GM18505 (cell line): ENCODE data around the gene MAP3K12.

Experiments
- ATAC-seq: cut with Tn5 transposase; IDR thresholded peaks from one replicate; pipeline ENCODE4 v1.9.1; 2021; ENCODE audit not compliant: unreplicated experiment
- POLR2A ChIP-seq: IDR thresholded peaks from 4 replicates; pipeline ENCODE4 v1.6.1; 2011; ENCODE audit warnings: borderline replicate concordance; ENCODE audit not compliant: insufficient read depth, insufficient read length; ENCODE audit errors: extremely low read depth

The MAP3K12 gene

DNA sequence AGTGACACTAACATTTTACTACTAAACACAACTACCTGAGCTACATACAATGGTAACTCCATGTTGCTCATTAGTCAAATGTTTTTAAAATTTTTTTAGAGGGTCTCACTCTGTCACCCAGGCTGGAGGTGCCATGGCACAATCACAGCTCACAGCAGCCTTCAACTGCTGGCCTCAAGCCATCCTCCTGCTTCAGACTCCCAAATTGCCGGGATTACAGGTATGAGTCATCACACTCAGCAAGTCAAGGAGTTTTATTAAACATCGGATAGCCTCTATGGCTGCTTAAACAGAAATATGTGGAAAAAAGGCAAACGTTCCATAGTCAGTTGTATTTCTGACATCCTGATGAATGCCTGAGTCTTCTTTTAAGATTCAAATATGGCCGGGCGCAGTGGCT, 19.1 kb upstream of the MAP3K12 start:
- no peak for TF ChIP-seq POLR2A
- no peak for ATAC-seq

DNA sequence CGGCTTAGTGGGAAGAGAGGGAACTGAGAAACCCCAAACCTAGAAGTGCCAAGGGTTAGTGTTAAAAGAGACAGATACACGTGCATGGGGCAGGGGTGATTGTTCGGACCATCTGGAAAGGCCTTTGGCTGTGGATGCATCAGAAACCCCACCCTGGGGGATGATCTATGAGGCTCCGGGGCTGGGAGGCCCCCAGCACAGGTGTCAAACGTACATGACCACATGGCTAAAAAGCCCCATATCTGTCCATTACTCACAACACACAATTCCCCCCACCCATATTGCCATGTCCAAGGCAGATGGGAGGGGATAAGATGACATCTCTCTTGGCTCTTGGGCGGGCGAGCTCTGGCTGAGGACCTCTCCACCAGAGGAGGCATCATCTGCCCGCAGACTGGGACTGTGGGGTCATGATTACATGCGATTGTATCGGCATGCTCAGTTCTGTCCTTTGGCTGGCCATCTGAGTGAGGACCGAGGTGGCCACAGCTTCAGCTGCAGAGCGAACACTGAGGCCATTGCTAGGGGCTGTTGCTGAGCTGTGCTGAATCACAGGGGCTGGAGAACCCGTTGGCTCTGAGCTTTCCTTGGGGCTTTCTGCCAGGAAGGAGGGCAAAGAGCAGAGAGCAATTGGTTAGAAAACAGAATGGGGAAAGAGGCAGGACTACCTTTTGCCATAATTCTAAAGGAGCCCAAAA, 17.6 kb upstream of the MAP3K12 start:
- no peak for TF ChIP-seq POLR2A

DNA sequence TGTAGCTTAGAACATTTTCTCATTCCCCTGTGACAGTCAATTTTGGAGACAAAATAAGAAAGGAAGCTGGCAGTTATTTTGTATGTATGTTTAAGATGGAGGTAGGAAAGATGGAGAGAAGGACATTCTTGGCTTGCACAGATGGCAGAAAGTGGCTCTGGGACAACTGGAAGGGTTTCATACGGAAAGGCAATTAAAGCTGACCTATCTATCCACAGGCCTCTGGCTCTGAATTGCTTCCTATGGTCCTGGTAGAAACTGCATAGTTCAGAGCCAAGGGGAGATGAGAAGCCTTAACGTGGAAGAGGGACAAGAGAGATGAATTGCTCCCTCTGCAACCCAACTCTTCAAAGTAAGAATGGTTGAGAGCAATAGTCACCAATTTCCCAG, 16.0 kb upstream of the MAP3K12 start:
- no peak for TF ChIP-seq POLR2A
- no peak for ATAC-seq

More for the DNA sequence above, 17.6 kb upstream of the MAP3K12 start:
- no peak for ATAC-seq

DNA sequence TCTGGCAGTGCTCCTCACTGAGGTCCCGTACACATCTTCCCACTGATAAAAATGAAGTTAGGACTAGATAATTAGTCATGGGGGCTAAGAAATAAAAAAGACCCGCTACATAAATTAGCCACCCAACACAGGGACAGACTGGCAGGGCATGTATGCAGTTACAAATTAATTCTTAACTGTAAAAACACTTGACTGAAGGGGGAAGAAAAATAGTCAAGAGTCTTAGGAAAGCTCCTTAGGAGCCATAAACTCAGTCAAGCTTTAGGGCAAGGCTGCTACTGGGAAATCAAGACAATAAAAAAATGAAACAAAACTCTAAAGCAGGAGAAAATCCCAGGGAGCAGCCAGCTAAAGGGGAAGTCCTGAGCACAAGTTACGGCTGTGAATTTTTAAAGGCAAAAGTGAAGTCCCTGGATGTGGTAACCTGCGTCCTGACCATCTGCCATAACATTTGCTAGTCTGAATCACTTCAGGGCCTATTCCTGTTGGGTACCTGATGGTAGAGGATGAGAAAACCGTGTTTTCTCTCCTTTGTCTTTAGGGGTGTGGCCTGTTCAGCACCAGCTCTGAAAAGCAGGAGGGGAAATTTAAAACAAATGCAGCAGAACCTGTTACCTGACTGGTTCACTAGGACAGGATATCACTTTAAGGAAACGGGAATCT, 15.5 kb upstream of the MAP3K12 start:
- ATAC-seq = no peak
- no peak for TF ChIP-seq POLR2A

DNA sequence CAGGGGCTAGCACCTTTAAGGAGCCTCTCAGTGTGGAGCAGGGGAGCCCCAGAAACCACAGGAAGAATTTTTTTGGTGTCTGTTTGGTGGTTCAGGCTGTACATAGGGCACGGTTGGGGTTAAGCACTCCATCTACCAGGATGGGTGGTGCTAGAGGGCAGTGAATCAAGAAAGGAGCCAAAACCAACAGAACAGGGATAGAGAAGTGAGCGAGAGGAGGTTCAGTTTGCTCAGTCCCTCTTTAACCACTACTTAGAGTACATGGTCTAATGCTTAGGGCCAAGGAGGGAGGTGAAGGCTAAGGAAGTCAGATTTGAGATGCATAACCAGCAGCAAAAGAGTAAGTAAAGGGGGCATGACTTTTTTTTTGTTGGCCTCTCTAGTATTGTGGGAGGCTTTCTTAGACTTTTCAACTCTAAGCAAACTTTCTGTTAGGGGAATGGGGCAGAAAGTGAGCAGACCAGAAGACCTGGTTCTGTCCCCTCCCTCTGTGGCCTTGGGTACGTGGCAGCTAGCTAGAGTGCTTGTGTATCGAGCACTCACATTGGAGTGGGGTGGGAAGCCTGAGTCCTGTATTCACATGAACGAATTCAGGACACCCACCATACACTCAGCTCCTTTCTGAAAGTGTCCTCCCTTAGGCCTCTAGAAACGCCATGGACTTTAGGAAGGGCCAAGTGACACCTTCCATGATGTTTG, 14.6 kb upstream of the MAP3K12 start:
- no peak for ATAC-seq
- no peak for TF ChIP-seq POLR2A

DNA sequence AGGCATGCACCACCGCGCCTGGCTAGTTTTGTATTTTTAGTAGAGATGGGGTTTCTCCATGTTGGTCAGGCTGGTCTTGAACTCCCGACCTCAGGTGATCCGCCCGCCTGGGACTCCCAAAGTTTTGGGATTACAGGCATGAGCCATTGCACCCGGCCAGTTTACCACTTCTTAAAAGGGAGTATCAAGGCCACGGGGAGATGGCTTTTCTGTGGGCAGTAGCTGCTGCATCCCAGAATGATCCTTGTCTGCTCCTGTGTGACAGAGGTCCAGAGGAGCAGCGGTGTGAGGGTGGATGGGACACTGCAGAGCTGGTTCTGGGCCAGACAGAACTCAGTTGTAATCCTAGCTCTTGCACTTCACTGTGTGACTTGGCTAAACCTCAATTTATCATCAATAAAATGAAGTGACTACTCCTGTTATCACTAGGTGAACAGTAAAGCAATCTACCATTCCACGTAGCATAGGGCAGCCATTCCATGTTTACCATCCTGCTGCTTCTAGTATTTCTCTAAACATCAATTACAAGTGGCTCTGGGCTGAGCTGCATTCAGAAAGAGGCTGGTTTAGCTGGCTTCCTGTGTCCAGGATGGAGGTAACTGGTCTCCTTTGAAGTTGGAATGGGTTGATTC, 11.0 kb upstream of the MAP3K12 start:
- ATAC-seq = no peak
- TF ChIP-seq POLR2A = no peak

DNA sequence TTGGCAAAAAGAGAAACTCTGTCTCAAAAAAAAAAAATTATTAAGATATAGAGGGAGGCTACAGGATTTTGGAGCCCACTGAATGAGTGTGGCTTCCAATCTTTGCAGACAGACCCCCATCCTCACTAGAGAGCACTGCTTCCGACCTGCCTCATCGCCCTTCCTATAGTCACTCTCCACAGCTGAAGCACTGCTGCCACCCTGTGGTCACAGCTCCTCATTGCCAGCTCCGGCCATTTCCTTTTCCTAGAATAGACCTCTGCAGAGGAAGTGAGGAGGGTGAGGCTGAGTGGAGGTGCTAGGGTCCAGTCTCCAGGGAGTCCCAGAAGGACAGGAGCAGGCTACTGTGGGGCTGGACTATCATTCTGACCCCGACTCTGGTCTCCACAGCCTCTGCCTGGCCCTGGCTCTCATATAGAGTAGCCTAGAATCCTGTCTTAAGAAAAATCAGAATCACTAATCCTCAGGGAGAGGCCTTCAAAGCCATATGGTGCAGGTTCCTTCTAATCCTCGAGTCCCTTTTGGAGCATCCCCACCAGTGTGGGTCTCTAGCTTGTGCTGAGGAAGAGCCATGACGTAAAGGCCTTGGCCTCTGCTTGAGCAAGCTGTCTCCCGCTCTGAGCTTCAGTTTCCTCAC, 9.4 kb upstream of the MAP3K12 start:
- no peak for TF ChIP-seq POLR2A
- ATAC-seq = peak; percentile 84

DNA sequence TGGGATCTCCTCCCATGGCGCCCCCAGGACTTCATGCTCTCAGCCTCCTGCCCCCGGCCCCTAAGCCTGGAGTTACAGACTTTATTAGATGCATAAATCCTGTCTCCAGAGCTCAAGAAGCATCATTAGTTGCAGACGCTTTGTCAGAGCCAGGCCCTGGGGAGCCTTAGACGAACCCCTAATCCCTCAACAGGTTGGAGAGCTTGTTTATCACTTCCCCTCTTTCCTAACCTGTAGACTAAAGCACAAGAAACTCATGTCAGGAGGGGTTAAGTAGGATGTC, 8.3 kb upstream of the MAP3K12 start:
- TF ChIP-seq POLR2A = no peak
- ATAC-seq = no peak

DNA sequence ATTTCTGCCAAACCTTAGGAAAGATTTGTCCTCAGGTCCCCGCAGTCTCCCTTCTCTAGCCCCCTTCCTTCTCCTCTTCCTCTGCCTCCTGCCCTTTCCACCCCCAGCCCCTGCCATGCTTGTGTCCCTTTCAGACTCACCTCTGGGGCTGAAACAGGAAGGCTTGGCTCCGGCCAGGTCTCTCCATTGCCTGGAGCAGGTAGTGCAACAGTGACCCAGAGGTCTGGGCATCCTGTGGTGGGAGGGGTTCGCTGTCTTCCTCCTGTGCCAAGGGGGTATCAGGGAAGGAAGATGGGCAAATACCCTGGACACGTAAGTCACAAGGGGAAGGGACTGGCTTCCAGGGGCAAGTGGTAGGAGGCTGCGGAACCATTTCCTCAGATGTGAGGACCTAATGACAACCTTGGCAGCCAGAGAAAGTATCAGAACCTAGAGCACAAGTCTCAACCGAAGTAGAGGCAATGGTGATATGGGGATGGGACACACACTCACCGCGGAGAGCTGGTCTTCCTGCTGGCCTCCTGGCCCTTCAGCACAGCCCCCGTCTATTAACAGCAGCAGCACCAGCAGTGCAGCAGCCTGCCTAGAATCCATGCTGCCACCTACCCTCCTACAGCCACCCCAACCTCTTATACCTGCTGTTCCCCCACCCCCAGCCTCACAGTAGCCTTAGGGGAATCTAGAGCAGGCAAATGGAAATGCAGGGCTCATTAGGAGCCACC, 7.8 kb upstream of the MAP3K12 start, which contains the start of gene NPFF:
TSS of gene NPFF (minus strand) at position 604 of the 722 bp plus-strand sequence. CDS start at position 594, 10 bp downstream.
- ATAC-seq = no peak

DNA sequence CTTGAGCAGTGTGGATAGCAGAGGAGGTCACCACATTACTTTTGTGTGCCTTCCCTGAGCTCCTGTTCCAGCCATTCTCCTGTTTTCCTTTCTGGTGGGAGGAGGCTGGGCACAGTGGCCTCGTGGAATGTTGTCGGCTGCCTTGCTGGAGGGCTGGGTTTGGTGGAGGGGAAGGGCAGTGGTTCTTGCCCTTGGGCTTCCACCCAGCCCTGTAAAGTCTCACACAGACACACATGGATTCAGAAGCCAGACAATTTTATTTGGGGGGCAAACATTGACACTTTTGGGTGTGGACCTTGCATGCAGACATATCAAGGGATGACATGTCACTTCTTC, 7.2 kb upstream of the MAP3K12 start:
- ATAC-seq = no peak
- no peak for TF ChIP-seq POLR2A

More for the DNA sequence above, 7.8 kb upstream of the MAP3K12 start, which contains the start of gene NPFF:
- no peak for TF ChIP-seq POLR2A

DNA sequence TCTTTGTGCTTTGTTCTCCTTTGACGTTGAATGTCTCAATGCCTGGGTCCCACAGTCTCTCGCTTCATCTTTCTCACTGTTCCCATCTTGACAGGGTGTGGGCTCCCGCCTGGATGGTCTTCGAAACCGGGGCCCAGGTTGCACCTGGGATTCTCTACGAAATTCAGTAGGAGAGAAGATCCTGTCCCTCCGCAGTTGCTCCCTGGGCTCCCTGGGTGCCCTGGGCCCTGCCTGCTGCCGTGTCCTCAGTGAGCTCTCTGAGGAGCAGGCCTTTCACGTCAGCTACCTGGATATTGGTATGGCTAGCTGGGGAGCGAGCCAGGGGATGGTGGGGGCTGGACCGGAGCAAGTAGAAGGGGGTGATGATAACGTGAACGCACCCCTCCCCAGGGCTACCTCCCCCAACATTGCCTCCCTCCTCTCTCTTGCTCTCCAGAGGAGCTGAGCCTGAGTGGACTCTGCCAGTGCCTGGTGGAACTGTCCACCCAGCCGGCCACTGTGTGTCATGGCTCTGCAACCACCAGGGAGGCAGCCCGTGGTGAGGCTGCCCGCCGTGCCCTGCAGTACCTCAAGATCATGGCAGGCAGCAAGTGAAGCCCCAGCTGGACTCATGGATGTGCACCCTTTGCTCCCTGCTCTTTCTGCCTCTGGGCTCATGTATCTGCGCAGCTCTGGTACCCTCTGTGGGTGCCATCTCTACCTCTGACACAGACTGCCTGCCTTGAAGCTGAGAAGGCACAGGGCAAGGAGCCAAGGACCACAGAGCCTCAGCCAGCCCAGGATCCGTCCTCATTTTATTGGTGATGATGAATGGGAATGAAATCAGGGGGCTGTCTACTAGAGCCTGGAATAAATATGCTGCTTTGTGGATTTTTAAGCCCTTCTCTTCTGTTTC, 6.5 kb upstream of the MAP3K12 start:
- no peak for ATAC-seq

DNA sequence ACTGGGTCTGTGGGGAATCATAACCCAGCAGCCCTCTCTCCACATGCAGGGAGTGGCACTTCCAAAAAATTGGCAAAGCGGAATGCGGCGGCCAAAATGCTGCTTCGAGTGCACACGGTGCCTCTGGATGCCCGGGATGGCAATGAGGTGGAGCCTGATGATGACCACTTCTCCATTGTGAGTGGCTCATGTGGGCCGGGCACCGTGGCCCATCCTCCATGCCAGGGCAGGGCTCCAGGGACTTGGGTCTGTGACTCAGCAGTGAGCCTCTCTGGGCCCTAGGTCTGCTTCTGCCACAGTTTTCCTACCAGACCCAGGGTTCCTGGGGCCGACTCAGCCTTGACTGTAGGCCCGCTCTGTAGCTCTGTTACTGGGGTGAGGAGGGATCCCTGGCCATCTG, 5.8 kb upstream of the MAP3K12 start:
- no peak for ATAC-seq
- TF ChIP-seq POLR2A = no peak

More for the DNA sequence above, 6.5 kb upstream of the MAP3K12 start:
- TF ChIP-seq POLR2A = no peak
